Endothelial cell of umbilical vein (primary cell): ENCODE data around the gene FOLR3. TPM values are rescaled to one million over a fixed set of nuclear protein-coding genes. Genes with fewer than 3 reads are reported as not detected.

Source experiments
- BruUV-seq: library from RNA; stranded (reverse); fragments of 400-500 nt; replicated peaks from 2 replicates; lab custom pipeline; 2021; lab: Mats Ljungman, UMichigan
- CTCF ChIA-PET: fragments of 300-600, 350-600 bp; sonication (Branson Sonifier 250); formaldehyde crosslinking; loops from one replicate; lab custom pipeline; 2021; ENCODE audit warnings: antibody characterized with exemption, inconsistent platforms; lab: Charles Lee
- POLR2A ChIA-PET: fragments of 300-600, 350-600 bp; sonication (Branson Sonifier 250); formaldehyde crosslinking; loops from one replicate; lab custom pipeline; 2021; ENCODE audit warnings: antibody characterized with exemption, inconsistent platforms; lab: Charles Lee
- DNase-seq: peaks from one replicate; pipeline ENCODE4 v3.0.0-alpha.2; 2011; ENCODE audit warnings: low read depth, low spot score
- FAIRE-seq: peaks from 2 replicates; lab custom pipeline; 2011; peaks lifted over from hg19 to GRCh38; lab: Jason Lieb, UNC
- H2AFZ ChIP-seq: 2 replicates; pipeline ENCODE4 v1.6.0; 2012; ENCODE audit warnings: low read depth, low read length, control low read depth, inconsistent platforms
- H3K27ac ChIP-seq: 2 replicates; pipeline ENCODE4 v1.5.1; 2011; ENCODE audit warnings: low read depth, mild to moderate bottlenecking, control low read depth, low read length, moderate library complexity; ENCODE audit not compliant: insufficient read depth
- H3K27me3 ChIP-seq, 2 experiments: 2 replicates each; pipeline versions ENCODE4 v1.6.0 to v1.6.1; 2011; ENCODE audit warnings: low read length in 2 of 2, mixed read lengths in 1 of 2; ENCODE audit not compliant: control insufficient read depth in 2 of 2, insufficient read depth in 2 of 2
- H3K36me3 ChIP-seq, 2 experiments: 2 replicates in 1 of 2; 3 replicates in 1 of 2; pipeline ENCODE4 v1.5.1; 2011; ENCODE audit warnings: low read length in 2 of 2, mild to moderate bottlenecking in 1 of 2, moderate library complexity in 1 of 2; ENCODE audit not compliant: control insufficient read depth in 2 of 2, insufficient read depth in 2 of 2; ENCODE audit errors: extremely low read depth in 1 of 2
- H3K4me1 ChIP-seq: 3 replicates; pipeline ENCODE4 v1.5.1; 2011; ENCODE audit warnings: mild to moderate bottlenecking, low read length; ENCODE audit not compliant: control insufficient read depth, insufficient read depth; ENCODE audit errors: extremely low read depth
- H3K4me2 ChIP-seq: 2 replicates; pipeline ENCODE4 v1.6.1; 2011; ENCODE audit warnings: low read length, control low read depth, mixed read lengths; ENCODE audit not compliant: insufficient read depth
- H3K4me3 ChIP-seq, 3 experiments: fragments of 200-600 bp in 1 of 3; sonication (generic), shearing (Covaris generic) in 1 of 3; replicated peaks in 1 of 3; 2 replicates each; pipeline ENCODE4 v1.5.1; 2011 to 2016; ENCODE audit warnings: control low read depth in 3 of 3, low read length in 3 of 3, mild to moderate bottlenecking in 2 of 3, inconsistent platforms in 1 of 3, low read depth in 1 of 3, moderate library complexity in 1 of 3; ENCODE audit not compliant: insufficient read depth in 1 of 3
- H3K79me2 ChIP-seq: 2 replicates; pipeline ENCODE4 v1.6.0; 2012; ENCODE audit warnings: low read length, inconsistent platforms; ENCODE audit not compliant: control insufficient read depth, insufficient read depth
- H3K9ac ChIP-seq: replicated peaks from 2 replicates; pipeline ENCODE3; 2011; ENCODE audit warnings: low read length, control low read depth; ENCODE audit not compliant: insufficient read depth; ENCODE audit errors: extremely low read depth
- H3K9me1 ChIP-seq: replicated peaks from 3 replicates; pipeline ENCODE4 v1.6.0; 2011; ENCODE audit warnings: mild to moderate bottlenecking, low read length; ENCODE audit not compliant: control insufficient read depth, insufficient read depth; ENCODE audit errors: extremely low read depth
- H3K9me3 ChIP-seq: replicated peaks from 2 replicates; pipeline ENCODE4 v1.5.1; 2012; ENCODE audit warnings: low read length, inconsistent platforms; ENCODE audit not compliant: control insufficient read depth, insufficient read depth
- H4K20me1 ChIP-seq: replicated peaks from 2 replicates; pipeline ENCODE3; 2011; ENCODE audit warnings: mild to moderate bottlenecking, low read length; ENCODE audit not compliant: control insufficient read depth, insufficient read depth; ENCODE audit errors: extremely low read depth
- EZH2 ChIP-seq: IDR thresholded peaks from 2 replicates; pipeline ENCODE4 v1.6.1; 2012; ENCODE audit warnings: borderline replicate concordance, low read depth, mild to moderate bottlenecking, moderate library complexity, low read length, inconsistent platforms; ENCODE audit not compliant: severe bottlenecking
- FOS ChIP-seq: IDR thresholded peaks from 2 replicates; pipeline ENCODE4 v1.6.1; 2011; ENCODE audit warnings: mild to moderate bottlenecking, low read length, moderate library complexity, borderline replicate concordance; ENCODE audit not compliant: insufficient read depth
- GATA2 ChIP-seq: IDR thresholded peaks from 2 replicates; pipeline ENCODE4 v1.7.0; 2011; ENCODE audit warnings: low read depth, mild to moderate bottlenecking, moderate library complexity, mixed read lengths, low read length; ENCODE audit not compliant: insufficient read length, insufficient read depth
- JUN ChIP-seq: IDR thresholded peaks from 2 replicates; pipeline ENCODE4 v1.6.1; 2011; ENCODE audit warnings: borderline replicate concordance, low read depth; ENCODE audit not compliant: insufficient read length, insufficient read depth
- MAX ChIP-seq: IDR thresholded peaks from 2 replicates; pipeline ENCODE4 v1.6.1; 2011; ENCODE audit not compliant: insufficient read depth, insufficient read length
- MYC ChIP-seq: IDR thresholded peaks from one replicate; pipeline ENCODE4 v1.6.1; 2011; ENCODE audit warnings: mild to moderate bottlenecking, low read depth, low read length
- POLR2A ChIP-seq: IDR thresholded peaks from 2 replicates; pipeline ENCODE4 v1.6.1; 2012; ENCODE audit warnings: low read depth, mild to moderate bottlenecking, control low read depth, low read length
- POLR2AphosphoS5 ChIP-seq: IDR thresholded peaks from 2 replicates; pipeline ENCODE4 v1.6.1; 2012; ENCODE audit warnings: low read depth, mild to moderate bottlenecking, control low read depth, low read length, moderate library complexity; ENCODE audit not compliant: insufficient read depth
- dilution Hi-C: fragments of 300-500 bp; cut with MboI; formaldehyde crosslinking; loops from one replicate; pipeline ENCODE4 v1.15.0; 2019; ENCODE audit warnings: low sequenced_read_pairs; ENCODE audit not compliant: extremely low pct_ligation_motif_present
- intact Hi-C: fragments of 100-400 bp; cut with micrococcal nuclease; formaldehyde crosslinking; loops from one replicate; pipeline ENCODE4 v1.10.0; 2022
- polyA plus RNA-seq, 4 experiments: library from polyadenylated mRNA; depleted of rRNA in 3 of 4; stranded (reverse) in 3 of 4; unstranded in 1 of 4; fragments of >200 nt; gene quantifications; 2 replicates each; pipeline versions ENCODE4 v1.2.1 to v1.2.3, GENCODE V29; 2011 to 2012; ENCODE audit warnings: missing spikeins in 1 of 4
- total RNA-seq: library from RNA; stranded (reverse); gene quantifications from 2 replicates; pipeline ENCODE4 v1.2.3, GENCODE V29; 2021
- TF ChIP-seq, protein P1 (sequence below), 2 donors: IDR thresholded peaks; 1 replicate in 1 of 2; 2 replicates in 1 of 2; pipeline ENCODE4 v1.5.1; 2011; ENCODE audit warnings: low read length in 2 of 2, mild to moderate bottlenecking in 2 of 2, moderate library complexity in 2 of 2, control low read depth in 1 of 2, inconsistent platforms in 1 of 2, low read depth in 1 of 2; ENCODE audit not compliant: insufficient read depth in 1 of 2; ENCODE audit errors: extremely low read depth in 1 of 2

FOLR3 gene
- total and polyA plus RNA-seq, 2 donors (not counting 3 experiments of a cell fraction or from before 2014, with no cell fraction given): not detected

GRCh38 chr11:72174302-72175070, 39.0 kb downstream of the FOLR3 start:
- DNase-seq (no peak), FAIRE-seq (no peak)
- H3K79me2 ChIP-seq: no peaks in the 10 kb centered on the region
- BruUV-seq: no TSS peak
- no peak overlapping the region for H3K4me3 ChIP-seq
- POLR2A ChIA-PET: interaction anchor here (0.7 kb wide), 1 partner anchor 255 kb away, joined by 3 read pairs; no protein-coding TSS in a partner anchor
- no peak overlapping the region for H3K4me2 ChIP-seq
- H3K9me1 ChIP-seq: no peaks in the 10 kb centered on the region
- CTCF ChIA-PET: interaction anchor here (1.1 kb wide), 1 partner anchor 256 kb away, joined by 3 read pairs; no protein-coding TSS in a partner anchor
- no peaks in the 10 kb centered on the region for H3K9me3 ChIP-seq
- no peaks in the 10 kb centered on the region for H3K36me3 ChIP-seq
- no peak for TF ChIP-seq MYC
- TF ChIP-seq, protein P1, sequence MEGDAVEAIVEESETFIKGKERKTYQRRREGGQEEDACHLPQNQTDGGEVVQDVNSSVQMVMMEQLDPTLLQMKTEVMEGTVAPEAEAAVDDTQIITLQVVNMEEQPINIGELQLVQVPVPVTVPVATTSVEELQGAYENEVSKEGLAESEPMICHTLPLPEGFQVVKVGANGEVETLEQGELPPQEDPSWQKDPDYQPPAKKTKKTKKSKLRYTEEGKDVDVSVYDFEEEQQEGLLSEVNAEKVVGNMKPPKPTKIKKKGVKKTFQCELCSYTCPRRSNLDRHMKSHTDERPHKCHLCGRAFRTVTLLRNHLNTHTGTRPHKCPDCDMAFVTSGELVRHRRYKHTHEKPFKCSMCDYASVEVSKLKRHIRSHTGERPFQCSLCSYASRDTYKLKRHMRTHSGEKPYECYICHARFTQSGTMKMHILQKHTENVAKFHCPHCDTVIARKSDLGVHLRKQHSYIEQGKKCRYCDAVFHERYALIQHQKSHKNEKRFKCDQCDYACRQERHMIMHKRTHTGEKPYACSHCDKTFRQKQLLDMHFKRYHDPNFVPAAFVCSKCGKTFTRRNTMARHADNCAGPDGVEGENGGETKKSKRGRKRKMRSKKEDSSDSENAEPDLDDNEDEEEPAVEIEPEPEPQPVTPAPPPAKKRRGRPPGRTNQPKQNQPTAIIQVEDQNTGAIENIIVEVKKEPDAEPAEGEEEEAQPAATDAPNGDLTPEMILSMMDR (IDR thresholded peaks at IDR 0.05; ENCODE audit: extremely low read depth in 1 of 2, insufficient read depth in 1 of 2, low read depth in 1 of 2, low read length in 2 of 2): no peak
- TF ChIP-seq MAX: no peak
- no peak for TF ChIP-seq POLR2AphosphoS5
- TF ChIP-seq POLR2A: no peak
- no peak for TF ChIP-seq JUN
- TF ChIP-seq FOS: no peak
- TF ChIP-seq EZH2: no peak
- no peak for TF ChIP-seq GATA2
- dilution Hi-C loops: no loop called here
- no peaks in the 10 kb centered on the region for H3K4me1 ChIP-seq
- no peak overlapping the region for H3K9ac ChIP-seq
- peaks cover 0 to 3% of the 10 kb centered on the region in 2 experiments for H3K27me3 ChIP-seq
- intact Hi-C loops: no loop called here
- H3K27ac ChIP-seq: no peak overlapping the region
- H4K20me1 ChIP-seq: no peaks in the 10 kb centered on the region
- H2AFZ ChIP-seq: no peak overlapping the region
